ENCODE results near the gene ARVCF.

GRCh38 chr22:19923914-19924513 is 92.6 kb downstream of the ARVCF start:
- TF ChIP-seq TAF1 (IDR thresholded peaks at IDR 0.05; ENCODE audit: borderline replicate concordance, insufficient read depth, low read length) (no peak), POLR2AphosphoS5 (IDR thresholded peaks at IDR 0.05; ENCODE audit: low read depth, low read length) (no peak), SIN3A (IDR thresholded peaks at IDR 0.05; ENCODE audit: borderline replicate concordance, insufficient read depth, low read length) (no peak)
- TF ChIP-seq, protein P1, sequence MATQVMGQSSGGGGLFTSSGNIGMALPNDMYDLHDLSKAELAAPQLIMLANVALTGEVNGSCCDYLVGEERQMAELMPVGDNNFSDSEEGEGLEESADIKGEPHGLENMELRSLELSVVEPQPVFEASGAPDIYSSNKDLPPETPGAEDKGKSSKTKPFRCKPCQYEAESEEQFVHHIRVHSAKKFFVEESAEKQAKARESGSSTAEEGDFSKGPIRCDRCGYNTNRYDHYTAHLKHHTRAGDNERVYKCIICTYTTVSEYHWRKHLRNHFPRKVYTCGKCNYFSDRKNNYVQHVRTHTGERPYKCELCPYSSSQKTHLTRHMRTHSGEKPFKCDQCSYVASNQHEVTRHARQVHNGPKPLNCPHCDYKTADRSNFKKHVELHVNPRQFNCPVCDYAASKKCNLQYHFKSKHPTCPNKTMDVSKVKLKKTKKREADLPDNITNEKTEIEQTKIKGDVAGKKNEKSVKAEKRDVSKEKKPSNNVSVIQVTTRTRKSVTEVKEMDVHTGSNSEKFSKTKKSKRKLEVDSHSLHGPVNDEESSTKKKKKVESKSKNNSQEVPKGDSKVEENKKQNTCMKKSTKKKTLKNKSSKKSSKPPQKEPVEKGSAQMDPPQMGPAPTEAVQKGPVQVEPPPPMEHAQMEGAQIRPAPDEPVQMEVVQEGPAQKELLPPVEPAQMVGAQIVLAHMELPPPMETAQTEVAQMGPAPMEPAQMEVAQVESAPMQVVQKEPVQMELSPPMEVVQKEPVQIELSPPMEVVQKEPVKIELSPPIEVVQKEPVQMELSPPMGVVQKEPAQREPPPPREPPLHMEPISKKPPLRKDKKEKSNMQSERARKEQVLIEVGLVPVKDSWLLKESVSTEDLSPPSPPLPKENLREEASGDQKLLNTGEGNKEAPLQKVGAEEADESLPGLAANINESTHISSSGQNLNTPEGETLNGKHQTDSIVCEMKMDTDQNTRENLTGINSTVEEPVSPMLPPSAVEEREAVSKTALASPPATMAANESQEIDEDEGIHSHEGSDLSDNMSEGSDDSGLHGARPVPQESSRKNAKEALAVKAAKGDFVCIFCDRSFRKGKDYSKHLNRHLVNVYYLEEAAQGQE (IDR thresholded peaks at IDR 0.05; ENCODE audit: insufficient read depth in 1 of 2, low read depth in 2 of 2, low read length in 2 of 2) = no peak

Data from PFSK-1 (cell line).